Mammary microvascular endothelial cell (primary cell): ENCODE measurements around the gene PMM1. TPM values are rescaled to one million over a fixed set of nuclear protein-coding genes. Genes with fewer than 3 reads are reported as not detected.

Source experiments
- total RNA-seq: library from RNA; depleted of rRNA; stranded (reverse); fragments of >200 nt; gene quantifications from 2 replicates; pipeline ENCODE4 v1.2.3, GENCODE V29; 2015

PMM1 gene
- total RNA-seq = 7.3 and 9.8 TPM in 2 replicates

GRCh38 chr22:41589391-41590241 is at the start of gene PMM1:
Gene PMM1 (minus strand): TSS chr22:41589840. CDS start chr22:41589805, 35 bp downstream.

GRCh38 chr22:41621099-41621910 is 31.7 kb upstream of the PMM1 start, which contains the start of gene XRCC6:
Gene XRCC6 (plus strand): TSS chr22:41621295. CDS start chr22:41622005, 710 bp downstream.

GRCh38 chr22:41620589-41621098 is 31.0 kb upstream of the PMM1 start, which contains the start of gene DESI1:
Gene DESI1 (minus strand): TSS chr22:41621043. CDS start chr22:41620839, 204 bp downstream.

GRCh38 chr22:41543854-41544670 is 45.6 kb downstream of the PMM1 start, which contains the start of gene POLR3H:
Gene POLR3H (minus strand): TSS chr22:41544470. CDS start chr22:41544101, 369 bp downstream.

Other genes starting within 250 kb of the PMM1 start
- gene TEF, start 207.9 kb downstream of the PMM1 start, total RNA-seq = 1.9 and 2.1 TPM in 2 replicates
- gene TOB2, start 143.0 kb downstream of the PMM1 start, total RNA-seq = 24.4 and 28.9 TPM in 2 replicates
- 60.4 and 77.1 TPM in 2 replicates for gene PHF5A, start 121.1 kb downstream of the PMM1 start, total RNA-seq
- 83.7 and 94.3 TPM in 2 replicates for gene ACO2, start 120.7 kb downstream of the PMM1 start, total RNA-seq
- gene POLR3H, start 45.4 kb downstream of the PMM1 start, total RNA-seq = 14.8 and 14.9 TPM in 2 replicates
- gene CSDC2, start 28.8 kb downstream of the PMM1 start, total RNA-seq = not detected in 2 replicates
- 49.4 and 53.1 TPM in 2 replicates for gene DESI1, start 31.2 kb upstream of the PMM1 start, total RNA-seq
- 431 and 469 TPM in 2 replicates for gene XRCC6, start 31.5 kb upstream of the PMM1 start, total RNA-seq
- 161 and 168 TPM in 2 replicates for gene SNU13, start 99.0 kb upstream of the PMM1 start, total RNA-seq
- 0.54 and 2.2 TPM in 2 replicates for gene MEI1, start 109.7 kb upstream of the PMM1 start, total RNA-seq
- gene CCDC134, start 210.8 kb upstream of the PMM1 start, total RNA-seq = 5.3 and 7.8 TPM in 2 replicates
- gene SREBF2, start 243.3 kb upstream of the PMM1 start, total RNA-seq = 59.4 and 60.4 TPM in 2 replicates